GM19372 (cell line): ENCODE measurements around the gene ABCB8.
"Not testable (repeated sequence)": the region's sequence is repeated elsewhere in the genome, so short reads cannot be mapped to it uniquely, and the experiment has no call there.

Experiments used
- ATAC-seq: cut with Tn5 transposase; IDR thresholded peaks from one replicate; pipeline ENCODE4 v1.9.1; 2021; ENCODE audit warnings: mild to moderate bottlenecking, low read depth, moderate library complexity; ENCODE audit not compliant: unreplicated experiment

ABCB8 gene

GRCh38 chr7:151032936-151033863, 5.0 kb downstream of the ABCB8 start:
- no peak for ATAC-seq

- no peak for ATAC-seq
Measured at GRCh38 chr7:151033864-151034249, 5.6 kb downstream of the ABCB8 start.

GRCh38 chr7:151034312-151035025, 6.2 kb downstream of the ABCB8 start:
- ATAC-seq: no peak

- no peak for ATAC-seq
Measured at GRCh38 chr7:151035026-151035717, 6.9 kb downstream of the ABCB8 start.

- ATAC-seq: no peak
Measured at GRCh38 chr7:151035902-151036301, 7.7 kb downstream of the ABCB8 start.

- no peak for ATAC-seq
Measured at GRCh38 chr7:151038951-151039849, 10.9 kb downstream of the ABCB8 start.

GRCh38 chr7:151039850-151040548, 11.7 kb downstream of the ABCB8 start:
- ATAC-seq: no peak

- ATAC-seq: no peak
Measured at GRCh38 chr7:151040616-151041375, 12.5 kb downstream of the ABCB8 start.

GRCh38 chr7:151043449-151043848, 15.2 kb downstream of the ABCB8 start:
- ATAC-seq: not testable (repeated sequence)

- no peak for ATAC-seq
Measured at GRCh38 chr7:151043959-151044358, 15.7 kb downstream of the ABCB8 start.

GRCh38 chr7:151045262-151045661, 17.0 kb downstream of the ABCB8 start:
- no peak for ATAC-seq

GRCh38 chr7:151045967-151046366, 17.7 kb downstream of the ABCB8 start:
- no peak for ATAC-seq

GRCh38 chr7:151046603-151047573, 18.6 kb downstream of the ABCB8 start:
- ATAC-seq: no peak

- no peak for ATAC-seq
Measured at GRCh38 chr7:151047976-151048815, 19.9 kb downstream of the ABCB8 start, which contains the start of gene ASIC3. ASIC3 (plus strand) TSS chr7:151048531; CDS start chr7:151048886, 355 bp downstream.

GRCh38 chr7:151048911-151049463, 20.7 kb downstream of the ABCB8 start:
- ATAC-seq: no peak

GRCh38 chr7:151051108-151051507, 22.9 kb downstream of the ABCB8 start:
- no peak for ATAC-seq
